Spleen (tissue), 7 donors: ENCODE measurements around the gene GSE1.

Experiments used
- CTCF ChIP-seq, 11 experiments: fragments of 200-600 bp in 7 of 11; fragments of 450-650 bp in 4 of 11; sonication (generic) in 4 of 11; IDR thresholded peaks in 8 of 11; conservative IDR thresholded peaks in 3 of 11; 1 replicate in 7 of 11; 2 replicates in 4 of 11; pipeline versions ENCODE4 v1.4.0 to v1.8.0; 2016 to 2021; ENCODE audit warnings: antibody characterized with exemption in 11 of 11, inconsistent platforms in 4 of 11, mild to moderate bottlenecking in 1 of 11
- POLR2A ChIP-seq, 3 donors: fragments of 450-650 bp; IDR thresholded peaks; one replicate each; pipeline ENCODE4 v1.5.1; 2017; ENCODE audit warnings: antibody characterized with exemption in 3 of 3, mild to moderate bottlenecking in 1 of 3
- POLR2AphosphoS5 ChIP-seq, 3 donors: sonication (generic); formaldehyde crosslinking; IDR thresholded peaks; one replicate each; pipeline ENCODE4 v1.5.1; 2017; ENCODE audit warnings: antibody characterized with exemption in 3 of 3
- donor health status: DM: no; HTN: no; CAD: no; lungs with moderate emphysema.
- donor health status: DM: no; HTN: no; CAD: no.
- donor health status: DM: no; HTN: no; CAD: no.

GRCh38 chr16:85566561-85567100 lies 46.5 kb upstream of the GSE1 start:
- no peak for TF ChIP-seq POLR2A (IDR thresholded peaks at IDR 0.05)
- no peak for TF ChIP-seq CTCF (IDR thresholded peaks at IDR 0.05 in 8 of 11, conservative IDR thresholded peaks at IDR 0.05 in 3 of 11)
- TF ChIP-seq POLR2AphosphoS5 (IDR thresholded peaks at IDR 0.05): no peak
